Gastroesophageal sphincter (tissue), 4 donors: ENCODE results near the gene MYPN. TPM values are rescaled to one million over a fixed set of nuclear protein-coding genes. Genes with fewer than 3 reads are reported as not detected.

Experiments used
- ATAC-seq: fragments of 150-250 bp; one replicate; pipeline ENCODE4 v1.9.1; 2016; ENCODE audit warnings: mild to moderate bottlenecking, moderate library complexity
- H3K27ac ChIP-seq, 4 donors: fragments of 200-600 bp; sonication (generic) in 3 of 4; 1 replicate in 3 of 4; 2 replicates in 1 of 4; pipeline ENCODE4 v1.5.1; 2016 to 2019
- H3K27me3 ChIP-seq: fragments of 200-600 bp; sonication (generic); one replicate; pipeline ENCODE4 v1.5.1; 2019
- H3K36me3 ChIP-seq, 2 donors: fragments of 200-600 bp; sonication (generic); one replicate each; pipeline ENCODE4 v1.5.1; 2019; ENCODE audit warnings: control low read depth in 1 of 2
- H3K4me1 ChIP-seq, 3 donors: fragments of 200-600 bp; sonication (generic); 1 replicate in 2 of 3; 2 replicates in 1 of 3; pipeline ENCODE4 v1.5.1; 2016 to 2019; ENCODE audit warnings: control low read depth in 2 of 3
- H3K4me3 ChIP-seq, 2 donors: fragments of 200-600 bp; sonication (generic); one replicate each; pipeline ENCODE4 v1.5.1; 2019; ENCODE audit warnings: mild to moderate bottlenecking in 1 of 2, moderate library complexity in 1 of 2
- H3K9me3 ChIP-seq, 3 donors: fragments of 200-600 bp; sonication (generic); one replicate each; pipeline ENCODE4 v1.5.1; 2017 to 2019; ENCODE audit warnings: control low read depth in 2 of 3
- CTCF ChIP-seq, 4 experiments: fragments of 200-600 bp in 2 of 4; fragments of 450-650 bp in 2 of 4; sonication (generic) in 1 of 4; IDR thresholded peaks; one replicate each; pipeline ENCODE4 v1.5.1; 2017 to 2019; ENCODE audit warnings: antibody characterized with exemption in 4 of 4, mild to moderate bottlenecking in 2 of 4, moderate library complexity in 2 of 4
- WGBS, 2 donors: methylation state at CpG; one replicate each; pipeline ENCODE4 v1.1.5; 2018; ENCODE audit warnings: low coverage in 1 of 2; 5-methylcytosine and 5-hydroxymethylcytosine counted together
- total RNA-seq, 4 donors: library from RNA; depleted of rRNA; stranded (reverse); fragments of >200 nt; gene quantifications; one replicate each; pipeline ENCODE4 v1.1.0, GENCODE V29; 2016

MYPN gene
- total RNA-seq, 4 donors from 2014 or later, result 0.79 to 1.9 TPM; not detected in 2

- Histone ChIP-seq H3K4me1 (no peaks in the 10 kb centered on the region), H3K27me3 (no peaks in the 10 kb centered on the region), H3K36me3 (no peaks in the 10 kb centered on the region), H3K9me3 (peaks cover 0 to 7% (median 0%) of the 10 kb centered on the region in 3 donors), H3K27ac (no peak overlapping the region), H3K4me3 (no peak overlapping the region)
- TF ChIP-seq CTCF (IDR thresholded peaks at IDR 0.05), result no peak
- 92 to 100% methylated on average over 4 of the region's 8 CpGs for WGBS, 2 donors
- ATAC-seq, result no peak
These were observed 152.0 kb downstream of the MYPN start for GRCh38 chr10:68261132-68261856.

Other genes with a start within 250 kb of the MYPN start
- 10 to 100 TPM; 22.1 to 39.8 (median 33.4) TPM for gene SIRT1, start 224.8 kb upstream of the MYPN start, total RNA-seq
- gene HERC4, start 34.2 kb upstream of the MYPN start, total RNA-seq, result 10 to 100 TPM; 30.3 to 58.4 (median 43.0) TPM
- gene ATOH7, start 122.6 kb downstream of the MYPN start, total RNA-seq, result under 1 TPM in 1 of 4 donors, not detected in 3; 0.35 TPM
- 10 to 100 TPM; 30.6 to 63.4 (median 56.3) TPM for gene HNRNPH3, start 222.6 kb downstream of the MYPN start, total RNA-seq
- 1 to 10 TPM; 5.7 to 9.5 (median 8.0) TPM for gene PBLD, start 223.4 kb downstream of the MYPN start, total RNA-seq